Measurements from ENCODE around the gene FYN.
"Not testable (repeated sequence)": the region's sequence is repeated elsewhere in the genome, so short reads cannot be mapped to it uniquely, and the experiment has no call there.

FYN gene

GRCh38 chr6:111850295-111850937, 22.8 kb downstream of the FYN start:
- DNase-seq (ENCODE audit: low read depth) = no peak

GRCh38 chr6:111849298-111849697, 24.0 kb downstream of the FYN start:
- no peak for DNase-seq (ENCODE audit: low read depth)

- DNase-seq (ENCODE audit: low read depth) = no peak
Observed at GRCh38 chr6:111848262-111848812, 24.9 kb downstream of the FYN start.

- no peak for DNase-seq (ENCODE audit: low read depth)
Observed at GRCh38 chr6:111846492-111847409, 26.5 kb downstream of the FYN start.

GRCh38 chr6:111846066-111846465, 27.2 kb downstream of the FYN start:
- DNase-seq (ENCODE audit: low read depth) = no peak

- no peak for DNase-seq (ENCODE audit: low read depth)
Observed at GRCh38 chr6:111845441-111845871, 27.8 kb downstream of the FYN start.

GRCh38 chr6:111844921-111845320, 28.3 kb downstream of the FYN start:
- no peak for DNase-seq (ENCODE audit: low read depth)

GRCh38 chr6:111844376-111844775, 28.9 kb downstream of the FYN start:
- no peak for DNase-seq (ENCODE audit: low read depth)

- DNase-seq (ENCODE audit: low read depth) = no peak
Observed at GRCh38 chr6:111843347-111844147, 29.7 kb downstream of the FYN start.

- no peak for DNase-seq (ENCODE audit: low read depth)
Observed at GRCh38 chr6:111842891-111843290, 30.4 kb downstream of the FYN start.

- DNase-seq (ENCODE audit: low read depth) = no peak
Observed at GRCh38 chr6:111842271-111842822, 30.9 kb downstream of the FYN start.

GRCh38 chr6:111841822-111842221, 31.4 kb downstream of the FYN start:
- DNase-seq (ENCODE audit: low read depth) = no peak

GRCh38 chr6:111840803-111841202, 32.4 kb downstream of the FYN start:
- DNase-seq (ENCODE audit: low read depth) = no peak

GRCh38 chr6:111838749-111839484, 34.3 kb downstream of the FYN start:
- no peak for DNase-seq (ENCODE audit: low read depth)

- DNase-seq (ENCODE audit: low read depth) = no peak
Observed at GRCh38 chr6:111837641-111838500, 35.4 kb downstream of the FYN start.

GRCh38 chr6:111837007-111837406, 36.2 kb downstream of the FYN start:
- DNase-seq (ENCODE audit: low read depth) = no peak

- DNase-seq (ENCODE audit: low read depth) = no peak
Observed at GRCh38 chr6:111835807-111836206, 37.4 kb downstream of the FYN start.

- DNase-seq (ENCODE audit: low read depth) = not testable (repeated sequence)
Observed at GRCh38 chr6:111835398-111835797, 37.9 kb downstream of the FYN start.

GRCh38 chr6:111834356-111834755, 38.9 kb downstream of the FYN start:
- no peak for DNase-seq (ENCODE audit: low read depth)

GRCh38 chr6:111832833-111833418, 40.3 kb downstream of the FYN start:
- no peak for DNase-seq (ENCODE audit: low read depth)

Measured in stimulated activated CD8-positive, alpha-beta memory T cell treated with anti-CD3 and anti-CD28 coated beads, Interleukin-7, amount 100 ng/mL, for 24 hours (primary cell).